Upper lobe of right lung (tissue), 1 donor: ENCODE data around the gene CST7. TPM values are rescaled to one million over a fixed set of nuclear protein-coding genes. Genes with fewer than 3 reads are reported as not detected.

Experiments
- ATAC-seq: fragments of 200-7000 bp; cut with Tn5 transposase; one replicate; pipeline ENCODE4 v1.9.1; 2020; ENCODE audit warnings: mild to moderate bottlenecking, moderate library complexity
- DNase-seq: peaks from one replicate; pipeline ENCODE4 v3.0.0-alpha.2; 2020
- H3K27ac ChIP-seq: fragments of 200-600 bp; one replicate; pipeline ENCODE4 v1.8.0; 2022
- H3K27me3 ChIP-seq: fragments of 200-600 bp; one replicate; pipeline ENCODE4 v1.8.0; 2022; ENCODE audit warnings: mild to moderate bottlenecking
- H3K36me3 ChIP-seq: fragments of 200-600 bp; one replicate; pipeline ENCODE4 v1.8.0; 2022
- H3K4me1 ChIP-seq: fragments of 200-600 bp; one replicate; pipeline ENCODE4 v1.8.0; 2022
- H3K4me3 ChIP-seq: fragments of 200-600 bp; one replicate; pipeline ENCODE4 v1.8.0; 2022; ENCODE audit warnings: mild to moderate bottlenecking
- H3K9me3 ChIP-seq: fragments of 200-600 bp; one replicate; pipeline ENCODE4 v1.8.0; 2022
- CTCF ChIP-seq: fragments of 200-600 bp; IDR thresholded peaks from one replicate; pipeline ENCODE4 v1.8.0; 2022; ENCODE audit warnings: antibody characterized with exemption
- intact Hi-C: fragments of 100-400 bp; cut with DNase I; formaldehyde crosslinking; loops from one replicate; pipeline ENCODE4 v1.11.0; 2022
- total RNA-seq: library from RNA; stranded (reverse); fragmentation: NEBNext Ultra II Directional; extraction: Animal tissue kit (Norgen Biotek cat#: 25700); gene quantifications from one replicate; pipeline ENCODE4 v1.2.1, GENCODE V29; 2021
- donor health status: DM: no; HTN: yes; CAD: no; lungs with severe emphysema.

Gene CST7
- total RNA-seq, 1 donor from 2014 or later = 9.6 TPM

GRCh38 chr20:24979036-24979960, 30.2 kb downstream of the CST7 start:
- H3K36me3 ChIP-seq = peaks cover 37% of the 10 kb centered on the region
- H3K27ac ChIP-seq = no peak overlapping the region
- H3K9me3 ChIP-seq = no peaks in the 10 kb centered on the region
- no peak overlapping the region for H3K4me3 ChIP-seq
- no peaks in the 10 kb centered on the region for H3K27me3 ChIP-seq
- intact Hi-C loops = no loop called here
- TF ChIP-seq CTCF = no peak
- DNase-seq = peak; percentile 43
- no peaks in the 10 kb centered on the region for H3K4me1 ChIP-seq
- no peak for ATAC-seq

GRCh38 chr20:24980291-24981053, 31.4 kb downstream of the CST7 start:
- intact Hi-C loops = no loop called here
- no peak overlapping the region for H3K27ac ChIP-seq
- no peak overlapping the region for H3K4me3 ChIP-seq
- DNase-seq = peak; percentile 59
- peaks cover 2% of the 10 kb centered on the region for H3K4me1 ChIP-seq
- H3K27me3 ChIP-seq = no peaks in the 10 kb centered on the region
- no peak for ATAC-seq
- peaks cover 37% of the 10 kb centered on the region for H3K36me3 ChIP-seq
- no peaks in the 10 kb centered on the region for H3K9me3 ChIP-seq
- no peak for TF ChIP-seq CTCF

GRCh38 chr20:24981282-24981681, 32.2 kb downstream of the CST7 start:
- intact Hi-C loops = no loop called here
- no peak for TF ChIP-seq CTCF
- no peak for DNase-seq
- Histone ChIP-seq H3K9me3 (no peaks in the 10 kb centered on the region), H3K4me3 (no peak overlapping the region), H3K4me1 (peaks cover 10% of the 10 kb centered on the region), H3K36me3 (peaks cover 37% of the 10 kb centered on the region), H3K27ac (no peak overlapping the region), H3K27me3 (no peaks in the 10 kb centered on the region)
- no peak for ATAC-seq

- no peak overlapping the region for H3K27ac ChIP-seq
- H3K4me3 ChIP-seq = no peak overlapping the region
- no peak for TF ChIP-seq CTCF
- ATAC-seq (peak; percentile 80), DNase-seq (peak; percentile 79)
- intact Hi-C loops = no loop called here
- no peaks in the 10 kb centered on the region for H3K9me3 ChIP-seq
- H3K36me3 ChIP-seq = peaks cover 34% of the 10 kb centered on the region
- no peaks in the 10 kb centered on the region for H3K27me3 ChIP-seq
- peaks cover 15% of the 10 kb centered on the region for H3K4me1 ChIP-seq
These were observed 32.7 kb downstream of the CST7 start for GRCh38 chr20:24981790-24982189.

GRCh38 chr20:24983896-24984295, 34.8 kb downstream of the CST7 start:
- H3K4me1 ChIP-seq = peaks cover 15% of the 10 kb centered on the region
- no peaks in the 10 kb centered on the region for H3K27me3 ChIP-seq
- H3K36me3 ChIP-seq = peaks cover 19% of the 10 kb centered on the region
- ATAC-seq (no peak), DNase-seq (no peak)
- intact Hi-C loops = no loop called here
- H3K9me3 ChIP-seq = no peaks in the 10 kb centered on the region
- no peak overlapping the region for H3K27ac ChIP-seq
- H3K4me3 ChIP-seq = no peak overlapping the region
- TF ChIP-seq CTCF = no peak
